Measurements from ENCODE around the gene ANO2. TPM values are rescaled to one million over a fixed set of nuclear protein-coding genes. Genes with fewer than 3 reads are reported as not detected.

Gene ANO2
- total and polyA plus RNA-seq, 2 experiments from 2014 or later: 2.3 to 4.6 TPM

- H3K9me2 ChIP-seq (ENCODE audit: insufficient read depth): no peaks in the 10 kb centered on the region
- ATAC-seq (no peak), DNase-seq (ENCODE audit: low spot score) (no peak)
- H4K20me1 ChIP-seq (replicated peaks; ENCODE audit: insufficient read depth): no peaks in the 10 kb centered on the region
- no peak for TF ChIP-seq REST (IDR thresholded peaks at IDR 0.05; ENCODE audit: unreplicated experiment)
- TF ChIP-seq JUNB (IDR thresholded peaks at IDR 0.05; ENCODE audit: unreplicated experiment): no peak
- TF ChIP-seq CREB1 (CRISPR knock-in tag; IDR thresholded peaks at IDR 0.05; ENCODE audit: low read depth): no peak
- no peak for TF ChIP-seq ZNF114 (CRISPR knock-in tag; IDR thresholded peaks at IDR 0.05)
- no peak for TF ChIP-seq EZH2phosphoT487 (IDR thresholded peaks at IDR 0.05; ENCODE audit: unreplicated experiment)
- TF ChIP-seq STAT1 (IDR thresholded peaks at IDR 0.05; ENCODE audit: unreplicated experiment): no peak
- no peak for TF ChIP-seq ZNF331 (CRISPR knock-in tag; IDR thresholded peaks at IDR 0.05; ENCODE audit: low read depth)
- TF ChIP-seq NANOG (IDR thresholded peaks at IDR 0.05; ENCODE audit: borderline replicate concordance): no peak
- Mint-ChIP-seq H3K36me3 (ENCODE audit: low read depth) (no peaks in the 10 kb centered on the region), H3K9me3 (no peaks in the 10 kb centered on the region), H3K27me3 (ENCODE audit: insufficient read depth, low read depth, poor library complexity) (peaks cover 3% of the 10 kb centered on the region), H3K4me3 (no peak overlapping the region), H3K27ac (no peak overlapping the region), H3K4me1 (no peaks in the 10 kb centered on the region)
- H2AFZ ChIP-seq: no peak overlapping the region
- no peaks in the 10 kb centered on the region for H3K79me2 ChIP-seq (replicated peaks; ENCODE audit: insufficient read depth)
- H3K4me1 ChIP-seq (ENCODE audit: insufficient read depth): no peaks in the 10 kb centered on the region
- H3K4me2 ChIP-seq: no peak overlapping the region
- no peaks in the 10 kb centered on the region for H3K36me3 ChIP-seq (ENCODE audit: insufficient read depth)
- no peaks in the 10 kb centered on the region for H3F3A ChIP-seq (replicated peaks; ENCODE audit: low read depth)
- H3K27ac ChIP-seq (ENCODE audit: low read depth): no peak overlapping the region
- no peaks in the 10 kb centered on the region for H3K27me3 ChIP-seq (ENCODE audit: insufficient read depth)
- no peak overlapping the region for H3K4me3 ChIP-seq
Observed at GRCh38 chr12:5746917-5747316, 198.1 kb downstream of the ANO2 start.

- Histone ChIP-seq H3K4me2 (no peak overlapping the region), H3F3A (replicated peaks; ENCODE audit: low read depth) (no peaks in the 10 kb centered on the region), H3K36me3 (ENCODE audit: insufficient read depth) (no peaks in the 10 kb centered on the region), H3K27me3 (ENCODE audit: insufficient read depth) (no peaks in the 10 kb centered on the region), H4K20me1 (replicated peaks; ENCODE audit: insufficient read depth) (no peaks in the 10 kb centered on the region), H3K4me1 (ENCODE audit: insufficient read depth) (no peaks in the 10 kb centered on the region), H2AFZ (no peak overlapping the region), H3K27ac (ENCODE audit: low read depth) (no peak overlapping the region), H3K9me2 (ENCODE audit: insufficient read depth) (no peaks in the 10 kb centered on the region), H3K4me3 (no peak overlapping the region), H3K79me2 (replicated peaks; ENCODE audit: insufficient read depth) (no peaks in the 10 kb centered on the region)
- no peak overlapping the region for H3K27ac Mint-ChIP-seq
- no peaks in the 10 kb centered on the region for H3K9me3 Mint-ChIP-seq
- H3K4me3 Mint-ChIP-seq: no peak overlapping the region
- peaks cover 4% of the 10 kb centered on the region for H3K27me3 Mint-ChIP-seq (ENCODE audit: insufficient read depth, low read depth, poor library complexity)
- ATAC-seq (no peak), DNase-seq (ENCODE audit: low spot score) (no peak)
- no peaks in the 10 kb centered on the region for H3K4me1 Mint-ChIP-seq
- H3K36me3 Mint-ChIP-seq (ENCODE audit: low read depth): no peaks in the 10 kb centered on the region
- TF ChIP-seq REST (IDR thresholded peaks at IDR 0.05; ENCODE audit: unreplicated experiment): no peak
- TF ChIP-seq CTCF (conservative IDR thresholded peaks at IDR 0.05; ENCODE audit: low read depth in 2 of 2): no peak
- no peak for TF ChIP-seq EZH2 (IDR thresholded peaks at IDR 0.05; ENCODE audit: low read depth, unreplicated experiment)
- TF ChIP-seq CREB1 (CRISPR knock-in tag; IDR thresholded peaks at IDR 0.05; ENCODE audit: low read depth): no peak
- no peak for TF ChIP-seq EZH2phosphoT487 (IDR thresholded peaks at IDR 0.05; ENCODE audit: unreplicated experiment)
- TF ChIP-seq NANOG (IDR thresholded peaks at IDR 0.05; ENCODE audit: borderline replicate concordance): no peak
- no peak for TF ChIP-seq ZNF114 (CRISPR knock-in tag; IDR thresholded peaks at IDR 0.05)
- TF ChIP-seq JUNB (IDR thresholded peaks at IDR 0.05; ENCODE audit: unreplicated experiment): no peak
- no peak for TF ChIP-seq ZNF331 (CRISPR knock-in tag; IDR thresholded peaks at IDR 0.05; ENCODE audit: low read depth)
- no peak for TF ChIP-seq STAT1 (IDR thresholded peaks at IDR 0.05; ENCODE audit: unreplicated experiment)
- TF ChIP-seq POLR2AphosphoS5 (IDR thresholded peaks at IDR 0.05; ENCODE audit: low read depth): no peak
- TF ChIP-seq, protein P1, sequence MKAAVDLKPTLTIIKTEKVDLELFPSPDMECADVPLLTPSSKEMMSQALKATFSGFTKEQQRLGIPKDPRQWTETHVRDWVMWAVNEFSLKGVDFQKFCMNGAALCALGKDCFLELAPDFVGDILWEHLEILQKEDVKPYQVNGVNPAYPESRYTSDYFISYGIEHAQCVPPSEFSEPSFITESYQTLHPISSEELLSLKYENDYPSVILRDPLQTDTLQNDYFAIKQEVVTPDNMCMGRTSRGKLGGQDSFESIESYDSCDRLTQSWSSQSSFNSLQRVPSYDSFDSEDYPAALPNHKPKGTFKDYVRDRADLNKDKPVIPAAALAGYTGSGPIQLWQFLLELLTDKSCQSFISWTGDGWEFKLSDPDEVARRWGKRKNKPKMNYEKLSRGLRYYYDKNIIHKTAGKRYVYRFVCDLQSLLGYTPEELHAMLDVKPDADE (IDR thresholded peaks at IDR 0.05): no peak
Observed at GRCh38 chr12:5746036-5746908, 198.8 kb downstream of the ANO2 start.

Measured in GM23338 (cell line).